CD14-positive monocyte (primary cell): ENCODE results near the gene TCF25. TPM values are rescaled to one million over a fixed set of nuclear protein-coding genes. Genes with fewer than 3 reads are reported as not detected.

Experiments used
- DNase-seq, 3 donors: peaks; one replicate each; pipeline ENCODE4 v3.0.0-alpha.2; 2011 to 2022
- H2AFZ ChIP-seq: 2 replicates; pipeline ENCODE4 v1.6.0; 2012; ENCODE audit warnings: mild to moderate bottlenecking, low read depth, low read length, inconsistent platforms; ENCODE audit not compliant: insufficient read depth, poor library complexity, severe bottlenecking
- H3K27ac ChIP-seq, 2 donors: 1 replicate in 1 of 2; 2 replicates in 1 of 2; pipeline ENCODE4 v1.5.1; 2012 to 2013; ENCODE audit warnings: low read length in 2 of 2, control low read depth in 1 of 2, inconsistent platforms in 1 of 2, low read depth in 1 of 2, mild to moderate bottlenecking in 1 of 2
- H3K27me3 ChIP-seq, 2 donors: one replicate each; pipeline versions ENCODE4 v1.6.0 to v1.6.1; 2011 to 2013; ENCODE audit warnings: low read length in 2 of 2; ENCODE audit not compliant: control insufficient read depth in 2 of 2, insufficient read depth in 2 of 2
- H3K36me3 ChIP-seq, 2 donors: replicated peaks in 1 of 2; 1 replicate in 1 of 2; 2 replicates in 1 of 2; pipeline versions ENCODE4 v1.5.1 to v1.6.1; 2012 to 2013; ENCODE audit warnings: low read length in 2 of 2, control low read depth in 1 of 2, inconsistent platforms in 1 of 2, mild to moderate bottlenecking in 1 of 2; ENCODE audit not compliant: insufficient read depth in 2 of 2, control insufficient read depth in 1 of 2
- H3K4me1 ChIP-seq, 2 donors: 1 replicate in 1 of 2; 2 replicates in 1 of 2; pipeline versions ENCODE4 v1.5.1 to v1.6.1; 2012 to 2013; ENCODE audit warnings: low read length in 2 of 2, control low read depth in 1 of 2, inconsistent platforms in 1 of 2, mild to moderate bottlenecking in 1 of 2, moderate library complexity in 1 of 2; ENCODE audit not compliant: insufficient read depth in 2 of 2, control insufficient read depth in 1 of 2
- H3K4me2 ChIP-seq: replicated peaks from 2 replicates; pipeline ENCODE3; 2012; ENCODE audit warnings: low read length, moderate library complexity, mild to moderate bottlenecking; ENCODE audit not compliant: poor library complexity, severe bottlenecking; ENCODE audit errors: extremely low read depth
- H3K4me3 ChIP-seq, 3 experiments: fragments of 200-600 bp in 1 of 3; sonication (generic) in 1 of 3; replicated peaks in 1 of 3; 1 replicate in 2 of 3; 2 replicates in 1 of 3; pipeline ENCODE4 v1.5.1; 2011 to 2013; ENCODE audit warnings: low read length in 3 of 3, mild to moderate bottlenecking in 3 of 3, control low read depth in 2 of 3, low read depth in 2 of 3, inconsistent platforms in 1 of 3, moderate library complexity in 1 of 3
- H3K79me2 ChIP-seq: 2 replicates; pipeline ENCODE4 v1.6.0; 2012; ENCODE audit warnings: mild to moderate bottlenecking, control low read depth, inconsistent platforms, low read length, moderate library complexity; ENCODE audit not compliant: insufficient read depth
- H3K9ac ChIP-seq: 2 replicates; pipeline ENCODE4 v1.6.0; 2017; ENCODE audit warnings: low read length, mild to moderate bottlenecking; ENCODE audit not compliant: insufficient read depth, poor library complexity, severe bottlenecking
- H3K9me3 ChIP-seq, 2 donors: replicated peaks in 1 of 2; 1 replicate in 1 of 2; 2 replicates in 1 of 2; pipeline versions ENCODE4 v1.5.1 to v1.6.1; 2012 to 2013; ENCODE audit warnings: low read length in 2 of 2, control low read depth in 1 of 2; ENCODE audit not compliant: control insufficient read depth in 1 of 2, insufficient read depth in 1 of 2
- H4K20me1 ChIP-seq: 2 replicates; pipeline ENCODE4 v1.6.0; 2012; ENCODE audit warnings: mild to moderate bottlenecking, low read length, control low read depth, moderate library complexity; ENCODE audit not compliant: insufficient read depth
- H3K27ac Mint-ChIP-seq, 7 donors: one replicate each; pipeline ENCODE4 v1.8.0; 2020; ENCODE audit warnings: mild to moderate bottlenecking in 7 of 7, mixed read lengths in 7 of 7, moderate library complexity in 6 of 7, inconsistent platforms in 2 of 7
- H3K27me3 Mint-ChIP-seq, 3 donors: one replicate each; pipeline ENCODE4 v1.8.0; 2021 to 2022; ENCODE audit warnings: low read depth in 3 of 3, mild to moderate bottlenecking in 3 of 3, mixed read lengths in 3 of 3, moderate library complexity in 3 of 3, inconsistent platforms in 1 of 3
- H3K36me3 Mint-ChIP-seq, 2 donors: one replicate each; pipeline ENCODE4 v1.8.0; 2020; ENCODE audit warnings: mixed read lengths in 2 of 2, inconsistent platforms in 1 of 2, mild to moderate bottlenecking in 1 of 2
- H3K4me1 Mint-ChIP-seq: one replicate; pipeline ENCODE4 v1.8.0; 2020; ENCODE audit warnings: mild to moderate bottlenecking, mixed read lengths
- H3K4me3 Mint-ChIP-seq, 2 donors: one replicate each; pipeline ENCODE4 v1.8.0; 2020; ENCODE audit warnings: mild to moderate bottlenecking in 2 of 2, mixed read lengths in 2 of 2, moderate library complexity in 1 of 2
- H3K9me3 Mint-ChIP-seq, 7 donors: one replicate each; pipeline ENCODE4 v1.8.0; 2020 to 2022; ENCODE audit warnings: mixed read lengths in 7 of 7, mild to moderate bottlenecking in 6 of 7, moderate library complexity in 6 of 7, inconsistent platforms in 2 of 7
- CTCF ChIP-seq: fragments of 200-600 bp; IDR thresholded peaks from one replicate; pipeline ENCODE4 v1.8.0; 2022; ENCODE audit warnings: antibody characterized with exemption, mild to moderate bottlenecking
- WGBS: methylation state at CpG from one replicate; pipeline ENCODE4 v1.1.5; 2013; ENCODE audit warnings: missing lambda C conversion rate; ENCODE audit not compliant: insufficient coverage; 5-methylcytosine and 5-hydroxymethylcytosine counted together
- intact Hi-C, 2 donors: fragments of 100-400 bp; cut with micrococcal nuclease; formaldehyde crosslinking; loops; one replicate each; pipeline versions ENCODE4 v1.15.0 to v1.15.1; 2023
- polyA plus RNA-seq, 3 donors: library from polyadenylated mRNA; depleted of rRNA in 1 of 3; unstranded in 2 of 3; stranded (reverse) in 1 of 3; fragments of 300-500 nt in 2 of 3; fragments of >200 nt in 1 of 3; fragmentation: Illumina TruSeq in 2 of 3; gene quantifications; 1 replicate in 2 of 3; 2 replicates in 1 of 3; pipeline ENCODE4 v1.2.3, GENCODE V29; 2012 to 2021

TCF25 gene
- polyA plus RNA-seq, 3 donors = 98.0 to 231 (median 114) TPM

- Histone ChIP-seq H3K79me2 (peaks cover 30% of the 10 kb centered on the region), H3K4me1 (peaks cover 62 to 71% of the 10 kb centered on the region in 2 donors), H4K20me1 (peaks cover 33% of the 10 kb centered on the region), H3K27me3 (peaks cover 0 to 5% of the 10 kb centered on the region in 2 donors), H3K4me3 (peak overlapping the region in 1 of 3 experiments; percentile 27), H2AFZ (no peak overlapping the region), H3K4me2 (peak overlapping the region; percentile 30), H3K36me3 (peaks cover 2 to 13% of the 10 kb centered on the region in 2 donors), H3K9me3 (no peaks in the 10 kb centered on the region), H3K27ac (no peak overlapping the region), H3K9ac (peak overlapping the region; percentile 37)
- H3K4me3 Mint-ChIP-seq = peak overlapping the region in 1 of 2 donors; percentile 57
- H3K27me3 Mint-ChIP-seq = peaks cover 0 to 18% (median 14%) of the 10 kb centered on the region in 3 donors
- peaks cover 0 to 5% (median 1%) of the 10 kb centered on the region in 7 donors for H3K9me3 Mint-ChIP-seq
- no peak for TF ChIP-seq CTCF
- peaks cover 31 to 56% of the 10 kb centered on the region in 2 donors for H3K36me3 Mint-ChIP-seq
- WGBS = 41% methylated on average over 5 of the region's 11 CpGs
- peaks cover 70% of the 10 kb centered on the region for H3K4me1 Mint-ChIP-seq
- DNase-seq = peak in 1 of 3 donors; percentile 10
- H3K27ac Mint-ChIP-seq = peak overlapping the region in 2 of 7 donors; percentile 26 to 53
- intact Hi-C loops = no loop called here
Measured at GRCh38 chr16:89953671-89954406, 80.4 kb downstream of the TCF25 start.

DNA sequence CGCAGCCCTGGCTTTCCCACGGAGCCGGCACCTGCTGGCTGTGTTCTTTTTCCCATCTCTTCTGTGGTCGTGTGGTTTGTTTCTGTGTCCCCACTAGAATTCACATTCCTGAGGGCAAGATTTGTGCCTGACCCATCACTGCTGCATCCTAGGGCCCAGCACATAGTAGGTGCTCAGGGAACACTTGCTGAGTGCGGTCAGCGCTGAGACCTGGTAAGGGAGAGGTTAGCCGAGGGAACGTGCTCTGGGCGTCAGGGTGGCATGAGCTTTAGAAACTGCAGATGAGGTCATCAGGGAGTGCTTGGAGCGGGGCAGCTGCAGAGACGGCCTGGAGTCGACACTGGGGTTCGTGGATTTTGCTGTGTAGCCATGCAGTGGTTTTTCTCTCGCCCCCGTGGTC, 81.1 kb downstream of the TCF25 start:
- H3K9ac ChIP-seq = no peak overlapping the region
- peaks cover 36% of the 10 kb centered on the region for H4K20me1 ChIP-seq
- no peak for DNase-seq
- H3K27ac Mint-ChIP-seq = peak overlapping the region in 1 of 7 donors; percentile 53
- no peak for TF ChIP-seq CTCF
- no peak overlapping the region for H3K27ac ChIP-seq
- peaks cover 0 to 1% of the 10 kb centered on the region in 2 donors for H3K27me3 ChIP-seq
- WGBS = 94% methylated on average over 14 of the region's 15 CpGs
- peaks cover 34% of the 10 kb centered on the region for H3K79me2 ChIP-seq
- H3K4me3 ChIP-seq = no peak overlapping the region
- no peak overlapping the region for H3K4me2 ChIP-seq
- H3K4me1 Mint-ChIP-seq = peaks cover 73% of the 10 kb centered on the region
- peaks cover 61 to 72% of the 10 kb centered on the region in 2 donors for H3K4me1 ChIP-seq
- peaks cover 37 to 62% of the 10 kb centered on the region in 2 donors for H3K36me3 Mint-ChIP-seq
- peaks cover 6 to 19% of the 10 kb centered on the region in 2 donors for H3K36me3 ChIP-seq
- no peak overlapping the region for H2AFZ ChIP-seq
- H3K9me3 Mint-ChIP-seq = peaks cover 0 to 5% (median 1%) of the 10 kb centered on the region in 7 donors
- intact Hi-C loops = no loop called here
- H3K4me3 Mint-ChIP-seq = peak overlapping the region in 1 of 2 donors; percentile 48
- H3K27me3 Mint-ChIP-seq = peaks cover 0 to 16% (median 11%) of the 10 kb centered on the region in 3 donors
- no peaks in the 10 kb centered on the region for H3K9me3 ChIP-seq
